MM.1S (cell line): ENCODE results near the gene KRTAP2-4.

Experiments used
- DNase-seq: peaks from one replicate; pipeline ENCODE4 v3.0.0-alpha.2; 2015
- H2AFZ ChIP-seq: fragments of 300-600 bp; sonication (generic); 2 replicates; pipeline ENCODE4 v1.6.0; 2016; ENCODE audit warnings: antibody characterized with exemption, low read length
- H3F3A ChIP-seq: fragments of 300-600 bp; sonication (generic); 2 replicates; pipeline ENCODE4 v1.6.1; 2016; ENCODE audit warnings: mild to moderate bottlenecking, antibody characterized with exemption, low read length, moderate library complexity, mixed read lengths; ENCODE audit not compliant: insufficient read depth
- H3K27ac ChIP-seq: fragments of 300-600 bp; sonication (generic); 2 replicates; pipeline ENCODE4 v1.5.1; 2016; ENCODE audit warnings: mild to moderate bottlenecking, low read length
- H3K27me3 ChIP-seq: fragments of 300-600 bp; sonication (generic); replicated peaks from 2 replicates; pipeline ENCODE4 v1.6.0; 2016; ENCODE audit warnings: low read length; ENCODE audit not compliant: insufficient read depth
- H3K36me3 ChIP-seq: fragments of 300-600 bp; sonication (generic); replicated peaks from 2 replicates; pipeline ENCODE4 v1.6.1; 2016; ENCODE audit warnings: mild to moderate bottlenecking, low read length, mixed read lengths; ENCODE audit not compliant: insufficient read depth
- H3K4me1 ChIP-seq: fragments of 300-600 bp; sonication (generic); 2 replicates; pipeline ENCODE4 v1.6.1; 2016; ENCODE audit warnings: low read length, mixed read lengths
- H3K4me2 ChIP-seq: fragments of 300-600 bp; sonication (generic); 2 replicates; pipeline ENCODE4 v1.6.0; 2016; ENCODE audit warnings: low read depth, low read length
- H3K4me3 ChIP-seq: fragments of 300-600 bp; sonication (generic); 2 replicates; pipeline ENCODE4 v1.5.1; 2016; ENCODE audit warnings: low read length, mixed read lengths
- H3K79me2 ChIP-seq: fragments of 300-600 bp; sonication (generic); 2 replicates; pipeline ENCODE4 v1.6.1; 2016; ENCODE audit warnings: mixed run types, low read length, mixed read lengths
- H3K9ac ChIP-seq: fragments of 300-600 bp; sonication (generic); 2 replicates; pipeline ENCODE4 v1.6.1; 2016; ENCODE audit warnings: low read length, mixed read lengths
- H3K9me2 ChIP-seq: fragments of 300-600 bp; sonication (generic); replicated peaks from 2 replicates; pipeline ENCODE4 v1.6.1; 2016; ENCODE audit warnings: mild to moderate bottlenecking, low read length, mixed read lengths; ENCODE audit not compliant: insufficient read depth
- H3K9me3 ChIP-seq: fragments of 300-600 bp; sonication (generic); replicated peaks from 2 replicates; pipeline ENCODE4 v1.6.1; 2016; ENCODE audit warnings: mild to moderate bottlenecking, low read length, mixed read lengths; ENCODE audit not compliant: insufficient read depth
- H4K20me1 ChIP-seq: fragments of 300-600 bp; sonication (generic); 2 replicates; pipeline ENCODE4 v1.6.1; 2016; ENCODE audit warnings: mild to moderate bottlenecking, low read length, moderate library complexity, mixed read lengths; ENCODE audit not compliant: insufficient read depth
- EZH2 ChIP-seq: fragments of 300-600 bp; sonication (generic); optimal IDR thresholded peaks from 2 replicates; pipeline ENCODE3; 2017; ENCODE audit warnings: low read depth, mild to moderate bottlenecking, antibody characterized with exemption, low read length, mixed read lengths
- EZH2phosphoT487 ChIP-seq: fragments of 300-600 bp; sonication (generic); IDR thresholded peaks from 2 replicates; pipeline ENCODE4 v1.6.1; 2018; ENCODE audit warnings: antibody characterized with exemption, low read length
- TF ChIP-seq, protein P1 (sequence below): fragments of 300-600 bp; sonication (generic); IDR thresholded peaks from 2 replicates; pipeline ENCODE4 v1.5.1; 2016; ENCODE audit warnings: antibody characterized with exemption, low read length, mixed read lengths

The KRTAP2-4 gene

DNA sequence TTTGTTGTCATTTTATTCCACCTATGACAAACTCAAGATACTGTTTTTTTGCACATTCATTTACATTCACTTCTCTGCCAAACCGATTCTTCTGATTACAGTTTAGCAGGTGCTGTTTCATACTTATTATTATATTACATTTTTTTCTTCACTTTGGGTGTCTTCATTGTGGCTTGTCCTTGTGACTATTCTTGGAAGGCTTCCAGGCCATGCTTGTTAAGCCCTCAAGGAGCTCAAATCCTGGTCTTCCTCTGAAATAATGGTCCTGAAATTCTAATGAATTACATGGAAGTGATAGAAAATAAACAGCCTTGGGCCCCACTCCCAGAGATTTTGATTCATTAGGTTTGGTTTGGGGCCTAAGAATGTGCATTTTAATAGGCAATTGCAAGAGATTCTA is 1.4 kb downstream of the KRTAP2-4 start:
- H3K9ac ChIP-seq = no peak overlapping the region
- no peaks in the 10 kb centered on the region for H3K9me3 ChIP-seq
- TF ChIP-seq, protein P1, sequence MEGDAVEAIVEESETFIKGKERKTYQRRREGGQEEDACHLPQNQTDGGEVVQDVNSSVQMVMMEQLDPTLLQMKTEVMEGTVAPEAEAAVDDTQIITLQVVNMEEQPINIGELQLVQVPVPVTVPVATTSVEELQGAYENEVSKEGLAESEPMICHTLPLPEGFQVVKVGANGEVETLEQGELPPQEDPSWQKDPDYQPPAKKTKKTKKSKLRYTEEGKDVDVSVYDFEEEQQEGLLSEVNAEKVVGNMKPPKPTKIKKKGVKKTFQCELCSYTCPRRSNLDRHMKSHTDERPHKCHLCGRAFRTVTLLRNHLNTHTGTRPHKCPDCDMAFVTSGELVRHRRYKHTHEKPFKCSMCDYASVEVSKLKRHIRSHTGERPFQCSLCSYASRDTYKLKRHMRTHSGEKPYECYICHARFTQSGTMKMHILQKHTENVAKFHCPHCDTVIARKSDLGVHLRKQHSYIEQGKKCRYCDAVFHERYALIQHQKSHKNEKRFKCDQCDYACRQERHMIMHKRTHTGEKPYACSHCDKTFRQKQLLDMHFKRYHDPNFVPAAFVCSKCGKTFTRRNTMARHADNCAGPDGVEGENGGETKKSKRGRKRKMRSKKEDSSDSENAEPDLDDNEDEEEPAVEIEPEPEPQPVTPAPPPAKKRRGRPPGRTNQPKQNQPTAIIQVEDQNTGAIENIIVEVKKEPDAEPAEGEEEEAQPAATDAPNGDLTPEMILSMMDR = no peak
- no peak for TF ChIP-seq EZH2phosphoT487
- no peak for TF ChIP-seq EZH2
- no peak for DNase-seq
- no peaks in the 10 kb centered on the region for H3F3A ChIP-seq
- no peak overlapping the region for H3K4me3 ChIP-seq
- no peaks in the 10 kb centered on the region for H3K27me3 ChIP-seq
- H2AFZ ChIP-seq = no peak overlapping the region
- no peaks in the 10 kb centered on the region for H3K79me2 ChIP-seq
- no peak overlapping the region for H3K4me2 ChIP-seq
- no peaks in the 10 kb centered on the region for H3K36me3 ChIP-seq
- H4K20me1 ChIP-seq = no peaks in the 10 kb centered on the region
- no peaks in the 10 kb centered on the region for H3K4me1 ChIP-seq
- no peak overlapping the region for H3K27ac ChIP-seq
- H3K9me2 ChIP-seq = no peaks in the 10 kb centered on the region

DNA sequence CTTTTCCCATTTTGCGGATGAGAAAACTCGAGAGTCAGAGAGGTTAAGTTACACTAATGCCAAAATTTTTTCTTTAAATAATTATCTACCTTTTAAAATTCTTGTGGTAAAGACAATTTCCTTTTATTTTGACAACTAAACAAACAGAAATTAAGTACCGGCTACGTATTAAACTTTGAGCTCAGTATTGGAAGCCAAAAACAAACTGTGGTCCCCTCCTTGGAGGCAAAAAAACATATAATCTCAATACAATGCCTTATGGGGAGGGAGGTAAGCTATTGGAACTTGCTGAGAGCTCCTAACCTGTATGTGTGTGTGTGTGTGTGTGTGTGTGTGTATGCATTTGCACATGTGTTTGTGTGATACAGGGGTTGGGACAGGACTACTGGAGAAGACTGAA is 2.2 kb downstream of the KRTAP2-4 start:
- Histone ChIP-seq H3K4me3 (no peak overlapping the region), H3K27ac (no peak overlapping the region), H2AFZ (no peak overlapping the region), H3K9ac (no peak overlapping the region), H3K4me2 (no peak overlapping the region), H3K9me3 (no peaks in the 10 kb centered on the region), H3K9me2 (no peaks in the 10 kb centered on the region), H4K20me1 (no peaks in the 10 kb centered on the region), H3K79me2 (no peaks in the 10 kb centered on the region), H3K36me3 (no peaks in the 10 kb centered on the region), H3K4me1 (no peaks in the 10 kb centered on the region), H3K27me3 (no peaks in the 10 kb centered on the region), H3F3A (no peaks in the 10 kb centered on the region)
- TF ChIP-seq EZH2phosphoT487 (no peak), EZH2 (no peak)
- TF ChIP-seq, protein P1 = no peak
- DNase-seq = no peak

DNA sequence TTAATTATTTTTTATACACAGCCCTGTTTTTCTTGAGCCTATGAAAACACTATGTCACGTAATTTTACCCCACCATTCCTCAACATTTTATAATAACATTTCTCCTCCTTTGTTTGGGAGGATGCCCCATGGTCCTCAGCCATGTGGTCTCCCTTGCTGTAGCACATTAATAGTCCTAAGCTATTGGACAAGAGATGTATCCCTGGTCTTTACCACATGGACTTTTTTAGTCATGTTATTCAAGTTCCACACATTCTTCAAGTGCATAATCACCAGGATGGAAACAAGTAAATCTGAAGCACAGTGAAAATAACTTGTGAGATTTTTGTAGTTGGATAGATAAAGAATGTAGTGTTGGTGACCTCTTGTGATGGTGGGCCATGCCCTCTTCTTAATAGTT is 3.7 kb downstream of the KRTAP2-4 start:
- Histone ChIP-seq H3K79me2 (no peaks in the 10 kb centered on the region), H3K4me1 (no peaks in the 10 kb centered on the region), H2AFZ (no peak overlapping the region), H3F3A (no peaks in the 10 kb centered on the region), H4K20me1 (no peaks in the 10 kb centered on the region), H3K9me2 (no peaks in the 10 kb centered on the region), H3K27me3 (no peaks in the 10 kb centered on the region), H3K36me3 (no peaks in the 10 kb centered on the region), H3K4me2 (no peak overlapping the region), H3K27ac (no peak overlapping the region), H3K9me3 (no peaks in the 10 kb centered on the region), H3K9ac (no peak overlapping the region), H3K4me3 (no peak overlapping the region)
- DNase-seq = no peak
- TF ChIP-seq EZH2phosphoT487 (no peak), EZH2 (no peak)
- TF ChIP-seq, protein P1 = no peak
